A549 (cell line): ENCODE measurements around the gene TPCN1.

Experiments used
- BCL3 ChIP-seq: fragments of >200 bp; sonication (Bioruptor Twin); formaldehyde crosslinking; IDR thresholded peaks from 3 replicates; pipeline ENCODE4 v1.6.1; 2016
- SMC3 ChIP-seq: fragments of >200 bp; sonication (Bioruptor Twin); formaldehyde crosslinking; IDR thresholded peaks from 3 replicates; pipeline ENCODE4 v1.6.1; 2018; ENCODE audit warnings: inconsistent platforms
- TF ChIP-seq, protein P1 (sequence below): fragments of 200-600 bp; sonication (generic); IDR thresholded peaks from 2 replicates; pipeline ENCODE4 v1.6.1; 2016; ENCODE audit warnings: antibody characterized with exemption, mild to moderate bottlenecking, moderate library complexity

GRCh38 chr12:113180333-113180732, 40.9 kb upstream of the TPCN1 start:
- TF ChIP-seq BCL3 (no peak), SMC3 (no peak)
- TF ChIP-seq, protein P1, sequence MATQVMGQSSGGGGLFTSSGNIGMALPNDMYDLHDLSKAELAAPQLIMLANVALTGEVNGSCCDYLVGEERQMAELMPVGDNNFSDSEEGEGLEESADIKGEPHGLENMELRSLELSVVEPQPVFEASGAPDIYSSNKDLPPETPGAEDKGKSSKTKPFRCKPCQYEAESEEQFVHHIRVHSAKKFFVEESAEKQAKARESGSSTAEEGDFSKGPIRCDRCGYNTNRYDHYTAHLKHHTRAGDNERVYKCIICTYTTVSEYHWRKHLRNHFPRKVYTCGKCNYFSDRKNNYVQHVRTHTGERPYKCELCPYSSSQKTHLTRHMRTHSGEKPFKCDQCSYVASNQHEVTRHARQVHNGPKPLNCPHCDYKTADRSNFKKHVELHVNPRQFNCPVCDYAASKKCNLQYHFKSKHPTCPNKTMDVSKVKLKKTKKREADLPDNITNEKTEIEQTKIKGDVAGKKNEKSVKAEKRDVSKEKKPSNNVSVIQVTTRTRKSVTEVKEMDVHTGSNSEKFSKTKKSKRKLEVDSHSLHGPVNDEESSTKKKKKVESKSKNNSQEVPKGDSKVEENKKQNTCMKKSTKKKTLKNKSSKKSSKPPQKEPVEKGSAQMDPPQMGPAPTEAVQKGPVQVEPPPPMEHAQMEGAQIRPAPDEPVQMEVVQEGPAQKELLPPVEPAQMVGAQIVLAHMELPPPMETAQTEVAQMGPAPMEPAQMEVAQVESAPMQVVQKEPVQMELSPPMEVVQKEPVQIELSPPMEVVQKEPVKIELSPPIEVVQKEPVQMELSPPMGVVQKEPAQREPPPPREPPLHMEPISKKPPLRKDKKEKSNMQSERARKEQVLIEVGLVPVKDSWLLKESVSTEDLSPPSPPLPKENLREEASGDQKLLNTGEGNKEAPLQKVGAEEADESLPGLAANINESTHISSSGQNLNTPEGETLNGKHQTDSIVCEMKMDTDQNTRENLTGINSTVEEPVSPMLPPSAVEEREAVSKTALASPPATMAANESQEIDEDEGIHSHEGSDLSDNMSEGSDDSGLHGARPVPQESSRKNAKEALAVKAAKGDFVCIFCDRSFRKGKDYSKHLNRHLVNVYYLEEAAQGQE = no peak
